DMS114 treated with DMSO at 0.1 percent for 48 hours (cell line): Measurements from ENCODE around the gene TTC8.

Source experiments
- DNase-seq: peaks from one replicate; lab custom pipeline; 2025; ENCODE audit not compliant: unreplicated experiment; lab: John Stamatoyannopoulos, UW

TTC8 gene

DNA sequence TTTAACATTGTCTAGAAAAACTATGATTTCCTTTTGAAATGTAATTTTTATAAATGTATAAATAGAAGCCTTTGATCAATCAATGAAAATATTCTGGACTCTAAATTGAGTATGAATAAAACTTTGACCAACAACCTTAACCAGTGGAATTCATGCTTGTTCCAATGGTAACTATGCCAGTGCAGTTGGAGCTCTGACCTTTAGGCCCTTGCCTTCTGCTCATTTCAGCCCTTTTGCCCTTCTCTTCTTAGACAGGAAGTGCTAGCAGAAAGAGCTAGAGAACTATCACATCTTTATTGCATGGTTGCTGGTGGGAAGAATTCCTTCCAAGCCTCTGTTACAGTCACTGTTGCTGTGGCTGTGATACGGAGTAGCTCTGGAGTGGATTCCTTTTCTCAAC, 39.7 kb downstream of the TTC8 start:
- no peak for DNase-seq

- no peak for DNase-seq
Observed at GRCh38 chr14:88866305-88866704, 41.9 kb downstream of the TTC8 start.

DNA sequence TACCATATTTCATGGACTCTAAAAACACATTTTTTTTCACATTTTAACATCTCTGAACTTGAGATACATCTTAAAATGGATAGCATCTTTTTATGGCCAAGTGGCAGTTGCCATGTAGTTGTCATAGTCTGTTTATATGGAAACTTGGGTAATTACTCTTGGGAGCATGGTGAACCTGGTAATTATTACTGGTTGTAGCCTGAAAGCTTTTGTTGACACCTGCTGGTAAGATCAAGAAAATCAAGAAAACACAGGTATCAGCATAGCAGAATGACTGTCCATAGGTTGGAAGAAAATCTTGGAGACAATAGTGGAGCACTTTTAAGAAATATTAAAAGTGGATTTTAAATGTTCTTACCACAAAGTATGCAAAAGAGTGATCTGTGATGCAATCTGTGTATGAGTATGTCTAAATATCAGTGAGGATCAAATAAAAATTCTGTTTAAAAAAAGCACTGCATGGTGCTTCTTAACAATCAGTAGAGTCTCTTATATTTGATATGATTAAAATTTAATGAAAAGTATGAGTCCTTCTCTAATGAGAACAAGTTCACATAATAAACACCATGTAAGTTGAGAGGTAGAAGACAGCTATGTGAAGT, 44.2 kb downstream of the TTC8 start:
- DNase-seq, result no peak

GRCh38 chr14:88870777-88871176, 46.3 kb downstream of the TTC8 start:
- no peak for DNase-seq

DNA sequence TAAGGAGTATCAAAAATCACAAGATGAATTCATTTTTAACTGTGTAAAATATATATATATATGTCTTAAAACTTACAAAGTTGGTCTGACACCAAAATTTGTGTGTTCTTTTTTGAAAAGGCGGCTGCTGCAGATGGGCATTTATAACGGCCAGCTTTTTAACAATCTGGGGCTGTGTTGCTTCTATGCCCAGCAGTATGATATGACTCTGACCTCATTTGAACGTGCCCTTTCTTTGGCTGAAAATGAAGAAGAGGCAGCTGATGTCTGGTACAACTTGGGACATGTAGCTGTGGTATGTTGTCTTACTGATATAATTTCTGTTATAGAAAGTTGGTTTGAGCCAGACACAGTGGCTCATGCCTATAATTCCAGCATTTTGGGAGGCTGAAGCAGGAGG, 47.0 kb downstream of the TTC8 start:
- DNase-seq, result no peak

DNA sequence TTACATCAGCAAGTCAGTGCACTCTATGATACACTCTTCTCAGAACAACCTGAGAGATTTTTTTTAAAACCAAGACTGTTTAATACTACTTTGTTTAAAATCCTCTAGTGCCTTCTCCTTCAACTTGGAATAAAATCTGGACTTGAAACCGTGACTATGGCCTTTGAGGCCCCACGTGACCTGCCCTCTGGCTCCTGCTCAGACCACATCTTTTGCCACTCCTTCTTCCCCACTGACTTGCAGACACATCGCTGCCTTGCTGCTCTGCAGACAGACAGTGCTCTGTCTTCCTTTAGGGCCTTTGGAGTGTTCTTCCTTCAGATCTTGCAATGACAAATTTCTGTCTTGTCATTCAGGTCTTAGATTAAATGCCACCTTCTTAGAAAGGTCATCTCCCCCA, 48.5 kb downstream of the TTC8 start:
- DNase-seq, result no peak

DNA sequence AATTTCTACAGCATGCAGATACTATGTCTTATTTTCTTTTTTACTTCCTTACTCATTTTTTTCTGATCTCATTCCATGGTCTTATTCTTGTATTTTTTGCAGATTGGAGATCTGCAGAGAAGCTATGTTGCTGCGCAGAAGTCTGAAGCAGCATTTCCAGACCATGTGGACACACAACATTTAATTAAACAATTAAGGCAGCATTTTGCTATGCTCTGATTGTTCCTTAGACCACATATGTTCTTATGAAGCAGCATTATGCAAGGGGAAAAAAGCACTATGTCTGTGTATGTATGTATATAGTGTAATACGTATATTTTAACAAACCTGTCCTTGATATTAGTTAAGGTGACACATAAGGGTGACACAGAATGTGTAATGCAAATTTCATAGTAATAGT, 52.7 kb downstream of the TTC8 start:
- DNase-seq, result no peak

GRCh38 chr14:88879022-88879421, 54.6 kb downstream of the TTC8 start:
- DNase-seq, result no peak

- no peak for DNase-seq
Observed at GRCh38 chr14:88882236-88882635, 57.8 kb downstream of the TTC8 start.

DNA sequence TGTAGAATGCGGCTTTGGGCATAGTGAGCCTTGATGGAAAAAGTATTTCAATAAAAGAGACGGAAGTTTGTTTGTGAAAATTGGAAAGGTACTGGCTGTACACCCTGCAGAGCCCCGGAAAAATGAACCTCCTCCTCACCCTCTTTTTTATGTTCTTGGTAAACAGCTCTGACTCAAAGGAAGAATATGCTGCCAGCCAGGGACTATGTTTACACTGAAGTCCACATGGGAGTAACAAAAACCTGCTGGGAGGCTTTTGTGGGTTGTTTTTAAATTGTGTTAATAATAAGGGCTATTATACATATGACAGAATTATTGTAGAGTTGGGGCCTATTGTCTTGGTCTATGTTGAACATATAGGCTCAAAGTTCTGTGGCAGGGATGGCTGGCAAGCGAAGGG, 70.7 kb downstream of the TTC8 start:
- no peak for DNase-seq

DNA sequence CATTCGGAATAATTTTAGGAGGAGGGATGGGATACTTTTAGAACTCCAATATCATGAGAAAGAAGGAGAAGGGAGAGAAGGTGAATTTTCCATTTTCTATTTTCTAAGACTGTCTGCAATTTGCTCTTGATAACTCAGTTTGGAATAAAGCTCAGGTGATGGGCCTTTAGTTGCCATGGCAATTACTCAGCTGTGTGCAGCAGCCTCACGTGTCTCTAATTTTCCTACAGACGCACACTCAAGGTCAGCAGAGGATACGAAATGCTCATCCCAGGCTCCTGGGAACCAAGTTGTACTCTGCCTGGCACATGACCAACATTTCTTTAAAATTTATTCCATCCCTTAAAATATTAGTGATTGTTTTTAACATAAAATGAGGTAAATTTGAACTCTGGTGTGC, 76.7 kb downstream of the TTC8 start:
- no peak for DNase-seq

GRCh38 chr14:88901991-88902390, 77.5 kb downstream of the TTC8 start:
- no peak for DNase-seq

- no peak for DNase-seq
Observed at GRCh38 chr14:88902850-88903249, 78.4 kb downstream of the TTC8 start.

DNA sequence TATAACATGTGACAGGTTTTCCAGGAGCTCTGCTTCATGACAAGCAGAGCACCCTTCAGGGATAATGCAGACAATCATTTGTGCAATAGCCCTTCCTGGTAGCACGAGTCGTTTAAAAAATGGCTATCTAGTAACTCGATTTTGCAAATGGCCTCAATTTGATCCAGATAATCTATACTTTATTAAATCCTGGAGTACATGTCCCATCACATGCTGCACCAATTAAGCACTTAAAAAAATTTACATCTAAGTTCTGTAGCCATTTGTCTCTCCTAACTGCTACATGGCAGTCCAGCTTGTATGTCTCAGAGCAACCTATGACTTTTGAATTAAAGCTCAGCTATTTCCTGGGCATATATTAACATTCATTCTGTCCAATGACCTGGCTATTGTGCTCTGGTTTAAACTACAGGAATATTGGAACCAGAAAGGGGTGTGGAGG, 79.8 kb downstream of the TTC8 start:
- DNase-seq, result no peak

DNA sequence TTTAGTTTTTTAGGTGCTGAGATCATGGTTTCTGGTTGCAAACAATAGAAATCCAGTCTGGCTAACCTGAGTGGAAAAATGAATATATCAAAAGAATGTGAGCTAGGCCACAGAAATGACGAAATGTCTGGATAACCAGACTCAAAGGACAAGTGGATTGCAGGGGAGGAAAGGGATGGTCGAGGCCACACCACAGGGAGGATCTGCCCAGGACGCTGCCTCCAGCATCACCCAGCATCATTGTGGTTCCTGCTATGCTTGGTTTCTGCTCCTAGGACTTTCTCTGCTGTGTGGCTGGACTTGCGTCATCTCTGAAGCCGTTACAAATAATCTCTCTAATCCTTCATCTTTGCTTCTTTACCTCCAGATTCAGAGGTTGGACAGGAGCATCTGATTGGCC, 80.4 kb downstream of the TTC8 start:
- DNase-seq, result no peak

DNA sequence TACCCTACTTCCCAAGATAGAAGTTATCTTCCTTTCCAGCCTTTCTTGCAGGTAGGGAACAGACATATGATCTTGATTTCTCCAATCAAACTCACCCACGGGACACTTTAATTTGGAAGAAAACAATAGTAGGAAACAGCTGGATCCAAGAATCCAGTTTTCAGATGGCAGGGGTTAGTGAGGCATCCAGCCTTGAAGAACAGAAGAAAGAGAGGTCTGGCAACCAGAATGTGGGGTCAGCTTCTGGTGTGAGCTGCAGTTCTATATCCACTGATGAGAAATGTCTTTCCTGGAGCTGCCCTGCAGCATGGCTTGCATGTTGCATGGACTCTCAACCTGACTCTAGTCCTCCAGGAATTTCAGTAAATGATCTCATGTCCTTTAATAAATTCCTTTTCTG, 83.8 kb downstream of the TTC8 start:
- DNase-seq, result no peak

DNA sequence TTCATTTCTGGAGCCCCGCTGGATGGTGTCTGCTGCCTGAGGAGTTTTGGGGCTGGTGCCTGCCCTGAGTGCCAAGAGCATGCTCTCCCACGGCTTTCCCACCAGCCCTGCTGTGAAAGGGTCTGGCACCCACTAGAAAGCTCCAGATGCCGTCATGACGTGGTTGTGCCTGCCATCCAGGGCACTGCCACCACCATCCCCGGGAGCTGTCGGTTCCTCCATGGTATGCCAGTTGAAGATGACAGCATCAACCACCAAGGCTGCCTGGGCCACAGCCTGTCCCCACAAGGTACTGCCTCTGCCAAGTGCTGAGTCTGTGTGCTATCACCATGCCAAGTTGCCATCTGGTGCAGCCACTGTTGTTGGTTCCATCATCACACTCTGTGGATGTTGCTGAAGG, 85.9 kb downstream of the TTC8 start:
- DNase-seq, result no peak

DNA sequence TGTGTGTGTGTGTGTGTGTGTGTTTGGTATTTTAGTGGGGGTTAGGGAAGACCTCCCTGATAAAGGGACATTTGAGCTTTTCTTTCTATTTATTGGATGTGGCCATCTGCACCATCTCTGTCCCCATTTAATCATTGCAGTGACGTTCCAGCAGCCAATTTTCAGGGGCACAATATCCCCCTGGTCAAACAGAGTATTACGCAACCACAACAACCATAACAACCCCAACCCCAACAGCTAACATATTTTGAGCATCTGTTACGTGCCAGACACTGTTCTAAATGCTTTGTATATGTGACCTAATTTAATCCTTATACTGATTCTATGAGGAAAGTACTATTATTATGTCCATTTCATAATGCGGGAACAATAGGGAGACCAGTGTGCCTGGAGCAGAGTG, 87.4 kb downstream of the TTC8 start:
- DNase-seq, result no peak

- DNase-seq, result no peak
Observed at GRCh38 chr14:88914956-88915355, 90.5 kb downstream of the TTC8 start.

DNA sequence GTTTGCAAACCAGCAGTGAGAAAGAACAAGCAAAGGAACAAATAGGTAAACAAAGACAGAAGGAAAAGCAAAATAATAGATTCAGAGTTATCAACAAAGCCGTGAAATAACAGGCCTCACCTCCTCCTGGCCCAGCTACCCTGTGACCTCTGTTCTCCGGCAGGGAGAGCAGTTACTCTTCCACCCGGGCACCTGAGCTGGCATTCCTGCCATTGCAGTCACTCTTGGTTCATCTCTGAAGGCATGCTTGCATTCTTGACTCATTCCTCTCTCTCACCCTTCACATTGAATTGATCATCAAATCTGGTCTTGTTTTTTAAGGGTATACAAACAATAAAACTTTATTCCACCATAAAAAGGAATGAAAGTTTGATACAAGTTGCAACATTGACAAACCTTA, 95.1 kb downstream of the TTC8 start:
- no peak for DNase-seq
